RWPE2 (cell line): Measurements from ENCODE around the gene EPN3.
A peak's percentile ranks its signal among the peaks of the same experiment; 100 is the strongest.

Experiments used
- ATAC-seq: fragments of 200-7000 bp; cut with Tn5 transposase; 3 replicates; pipeline ENCODE4 v1.9.1; 2021; ENCODE audit warnings: low read depth
- DNase-seq: peaks from one replicate; pipeline ENCODE4 v3.0.0-alpha.2; 2020; ENCODE audit warnings: low spot score
- H3K27ac ChIP-seq: fragments of 450-650 bp; 2 replicates; pipeline ENCODE4 v1.5.1; 2017; ENCODE audit warnings: mild to moderate bottlenecking; ENCODE audit not compliant: poor library complexity, severe bottlenecking
- H3K27me3 ChIP-seq: fragments of 250-450 bp; sonication (Bioruptor Pico); 2 replicates; pipeline ENCODE4 v1.5.1; 2021; ENCODE audit warnings: mild to moderate bottlenecking, moderate library complexity; ENCODE audit not compliant: insufficient read depth, poor library complexity, severe bottlenecking
- H3K36me3 ChIP-seq: fragments of 250-450 bp; sonication (Bioruptor Pico); 2 replicates; pipeline ENCODE4 v1.5.1; 2020; ENCODE audit warnings: low read depth, mild to moderate bottlenecking, moderate library complexity
- H3K4me1 ChIP-seq: fragments of 250-450 bp; sonication (Bioruptor Pico); 2 replicates; pipeline ENCODE4 v1.5.1; 2021; ENCODE audit warnings: mild to moderate bottlenecking, moderate library complexity; ENCODE audit not compliant: insufficient read depth, poor library complexity, severe bottlenecking
- H3K4me3 ChIP-seq: fragments of 250-450 bp; sonication (Bioruptor Pico); 2 replicates; pipeline ENCODE4 v1.5.1; 2021; ENCODE audit warnings: mild to moderate bottlenecking, moderate library complexity; ENCODE audit not compliant: severe bottlenecking
- H3K9me3 ChIP-seq: fragments of 250-450 bp; sonication (Bioruptor Pico); 2 replicates; pipeline ENCODE4 v1.5.1; 2021; ENCODE audit warnings: mild to moderate bottlenecking, moderate library complexity; ENCODE audit not compliant: severe bottlenecking
- TF ChIP-seq, protein P1 (sequence below): fragments of 450-650 bp; IDR thresholded peaks from one replicate; pipeline ENCODE4 v1.5.1; 2017; ENCODE audit warnings: mild to moderate bottlenecking, moderate library complexity; ENCODE audit not compliant: poor library complexity, severe bottlenecking

Gene EPN3

DNA sequence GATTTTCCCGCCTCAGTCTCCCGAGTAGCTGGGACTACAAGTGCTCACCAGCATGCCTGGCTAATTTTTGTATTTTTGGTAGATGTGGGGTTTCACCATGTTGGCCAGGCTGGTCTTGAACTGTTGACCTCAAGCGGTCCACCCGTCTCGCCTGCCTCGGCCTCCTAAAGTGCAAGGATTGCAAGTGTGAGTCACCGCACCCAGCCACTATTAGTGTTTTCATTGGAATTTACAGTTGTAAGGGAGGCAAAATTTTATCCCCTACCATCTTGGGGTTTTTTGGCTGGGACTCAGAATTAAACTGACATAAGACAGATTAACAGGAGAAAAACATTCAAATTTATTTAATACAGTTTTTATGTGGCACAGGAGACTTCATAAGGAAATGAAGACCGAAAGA is 36.6 kb upstream of the EPN3 start:
- Histone ChIP-seq H3K27me3 (no peaks in the 10 kb centered on the region), H3K9me3 (no peaks in the 10 kb centered on the region), H3K4me1 (no peaks in the 10 kb centered on the region), H3K4me3 (no peak overlapping the region), H3K27ac (no peak overlapping the region), H3K36me3 (no peaks in the 10 kb centered on the region)
- TF ChIP-seq, protein P1, sequence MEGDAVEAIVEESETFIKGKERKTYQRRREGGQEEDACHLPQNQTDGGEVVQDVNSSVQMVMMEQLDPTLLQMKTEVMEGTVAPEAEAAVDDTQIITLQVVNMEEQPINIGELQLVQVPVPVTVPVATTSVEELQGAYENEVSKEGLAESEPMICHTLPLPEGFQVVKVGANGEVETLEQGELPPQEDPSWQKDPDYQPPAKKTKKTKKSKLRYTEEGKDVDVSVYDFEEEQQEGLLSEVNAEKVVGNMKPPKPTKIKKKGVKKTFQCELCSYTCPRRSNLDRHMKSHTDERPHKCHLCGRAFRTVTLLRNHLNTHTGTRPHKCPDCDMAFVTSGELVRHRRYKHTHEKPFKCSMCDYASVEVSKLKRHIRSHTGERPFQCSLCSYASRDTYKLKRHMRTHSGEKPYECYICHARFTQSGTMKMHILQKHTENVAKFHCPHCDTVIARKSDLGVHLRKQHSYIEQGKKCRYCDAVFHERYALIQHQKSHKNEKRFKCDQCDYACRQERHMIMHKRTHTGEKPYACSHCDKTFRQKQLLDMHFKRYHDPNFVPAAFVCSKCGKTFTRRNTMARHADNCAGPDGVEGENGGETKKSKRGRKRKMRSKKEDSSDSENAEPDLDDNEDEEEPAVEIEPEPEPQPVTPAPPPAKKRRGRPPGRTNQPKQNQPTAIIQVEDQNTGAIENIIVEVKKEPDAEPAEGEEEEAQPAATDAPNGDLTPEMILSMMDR = no peak
- DNase-seq (no peak), ATAC-seq (peak; percentile 38; the same call in 1 of the 3 replicates)

DNA sequence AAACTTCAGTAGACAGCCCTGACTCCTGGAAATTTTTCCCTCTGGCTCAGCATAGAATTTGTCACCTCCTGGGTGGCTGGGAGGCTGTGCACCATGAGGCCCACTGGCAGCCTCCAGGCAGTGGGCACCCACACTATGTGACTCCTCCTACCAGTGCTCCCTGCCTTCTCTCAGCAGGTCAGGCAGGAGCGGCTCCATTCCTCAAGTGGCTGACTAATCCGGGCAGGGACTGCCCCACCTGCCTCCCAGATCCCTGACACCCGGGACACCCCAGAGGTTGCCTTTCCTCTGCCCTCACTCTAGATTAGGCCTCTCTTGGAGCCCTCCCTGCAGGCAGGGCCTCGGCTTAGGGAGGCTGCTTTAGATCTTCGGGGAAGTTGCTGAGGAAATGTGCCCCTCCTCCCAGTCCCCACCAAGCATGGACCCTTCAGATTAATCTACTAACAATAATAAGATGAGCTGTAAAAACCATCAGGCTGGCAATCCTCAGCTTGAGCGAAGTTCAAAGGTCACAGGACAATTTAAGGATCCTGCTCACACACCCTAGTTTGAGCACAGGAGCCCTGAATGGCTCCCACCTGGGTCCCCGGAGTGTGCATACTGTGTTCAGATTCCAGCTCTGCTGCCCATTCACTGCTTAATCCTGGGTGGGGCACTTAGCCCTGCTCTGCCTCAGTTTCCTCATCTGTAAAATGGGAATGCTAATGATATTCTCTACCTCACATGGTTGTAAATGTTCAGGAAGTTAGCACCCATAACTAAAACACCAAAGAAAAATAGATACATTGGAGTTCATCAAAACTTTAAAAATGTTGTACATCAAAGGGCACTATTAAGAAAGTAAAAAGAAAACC is 34.3 kb upstream of the EPN3 start:
- DNase-seq = no peak
- TF ChIP-seq, protein P1 = no peak
- Histone ChIP-seq H3K27ac (no peak overlapping the region), H3K27me3 (no peaks in the 10 kb centered on the region), H3K9me3 (no peaks in the 10 kb centered on the region), H3K4me1 (no peaks in the 10 kb centered on the region), H3K36me3 (no peaks in the 10 kb centered on the region), H3K4me3 (no peak overlapping the region)
- ATAC-seq = peak; percentile 72

DNA sequence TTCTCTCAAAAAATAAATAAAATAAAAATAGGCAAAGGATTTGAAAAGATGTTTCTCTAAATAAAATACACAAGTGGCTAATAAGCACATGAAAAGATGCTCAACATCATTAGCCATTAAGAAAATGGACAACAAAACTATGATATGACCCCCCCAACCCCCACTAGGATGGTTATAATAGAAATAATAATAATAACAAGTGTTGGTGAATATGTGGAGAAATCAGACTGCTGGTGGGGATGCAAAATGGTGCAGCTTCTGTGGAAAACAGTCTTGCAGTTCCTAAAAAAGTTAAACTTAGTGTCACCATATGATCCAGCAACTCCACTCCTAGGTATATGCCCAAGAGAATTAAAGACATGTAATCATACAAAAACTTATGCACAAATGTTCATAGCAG is 33.3 kb upstream of the EPN3 start:
- no peaks in the 10 kb centered on the region for H3K36me3 ChIP-seq
- ATAC-seq (no peak), DNase-seq (no peak)
- no peak overlapping the region for H3K27ac ChIP-seq
- TF ChIP-seq, protein P1 = no peak
- no peak overlapping the region for H3K4me3 ChIP-seq
- peaks cover 3% of the 10 kb centered on the region for H3K4me1 ChIP-seq
- H3K9me3 ChIP-seq = no peaks in the 10 kb centered on the region
- no peaks in the 10 kb centered on the region for H3K27me3 ChIP-seq

DNA sequence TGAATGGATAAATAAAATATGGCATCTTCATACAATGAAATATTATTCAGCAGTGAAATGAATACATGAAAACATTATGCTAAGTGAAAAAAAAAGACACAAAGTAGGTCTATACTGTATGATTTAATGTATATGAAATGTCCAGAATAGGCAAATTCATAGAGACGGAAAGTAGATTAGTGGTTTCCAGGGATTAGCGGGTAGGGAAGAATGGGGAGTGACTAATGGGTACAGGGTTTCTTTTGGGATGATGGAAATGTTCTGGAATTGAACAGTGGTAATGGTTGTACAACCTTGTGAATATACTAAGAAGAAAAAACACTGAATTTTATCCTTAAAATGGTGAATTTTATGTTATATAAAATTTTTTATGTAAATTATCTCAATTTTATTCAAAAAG is 32.8 kb upstream of the EPN3 start:
- H3K9me3 ChIP-seq = no peaks in the 10 kb centered on the region
- DNase-seq (no peak), ATAC-seq (no peak)
- TF ChIP-seq, protein P1 = no peak
- H3K27me3 ChIP-seq = no peaks in the 10 kb centered on the region
- H3K36me3 ChIP-seq = no peaks in the 10 kb centered on the region
- no peak overlapping the region for H3K4me3 ChIP-seq
- no peak overlapping the region for H3K27ac ChIP-seq
- peaks cover 8% of the 10 kb centered on the region for H3K4me1 ChIP-seq

DNA sequence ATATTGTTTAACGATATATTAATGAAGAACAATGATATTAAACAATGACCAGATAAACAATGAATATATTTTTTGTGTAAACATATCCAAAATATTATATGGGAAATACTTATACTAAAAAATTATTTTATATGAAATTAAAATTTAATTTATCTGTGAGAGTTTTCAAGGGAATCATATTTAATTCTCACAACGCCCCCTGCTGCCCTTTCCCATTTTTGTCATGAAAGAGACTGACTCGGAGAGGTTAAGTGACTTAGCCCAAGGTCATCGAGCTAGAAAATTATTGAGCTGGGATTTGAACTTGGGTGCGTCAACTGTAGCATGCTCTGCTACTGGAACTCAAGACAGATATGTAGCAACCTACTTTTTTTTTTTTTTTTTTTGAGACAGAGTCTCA is 31.5 kb upstream of the EPN3 start:
- no peaks in the 10 kb centered on the region for H3K9me3 ChIP-seq
- H3K36me3 ChIP-seq = no peaks in the 10 kb centered on the region
- no peak overlapping the region for H3K27ac ChIP-seq
- H3K27me3 ChIP-seq = no peaks in the 10 kb centered on the region
- DNase-seq = no peak
- TF ChIP-seq, protein P1 = peak; percentile 74
- no peak overlapping the region for H3K4me3 ChIP-seq
- ATAC-seq = no peak
- H3K4me1 ChIP-seq = peaks cover 8% of the 10 kb centered on the region
